Fibroblast of lung (primary cell): ENCODE results near the gene YBX1.

ENCODE experiments used
- CTCF ChIP-seq, 2 donors: IDR thresholded peaks in 1 of 2; conservative IDR thresholded peaks in 1 of 2; 1 replicate in 1 of 2; 2 replicates in 1 of 2; pipeline ENCODE4 v1.5.1; 2011 to 2012; ENCODE audit warnings: low read length in 2 of 2, control low read depth in 1 of 2, inconsistent platforms in 1 of 2, low read depth in 1 of 2, mild to moderate bottlenecking in 1 of 2
- EZH2 ChIP-seq: IDR thresholded peaks from 2 replicates; pipeline ENCODE4 v1.5.1; 2012; ENCODE audit warnings: low read length, control low read depth, mild to moderate bottlenecking; ENCODE audit errors: missing control alignments

GRCh38 chr1:42684139-42684538, 1.9 kb downstream of the YBX1 start:
- TF ChIP-seq CTCF (conservative IDR thresholded peaks at IDR 0.05 in 1 of 2, IDR thresholded peaks at IDR 0.05 in 1 of 2; ENCODE audit: low read depth in 1 of 2, low read length in 2 of 2) (no peak), EZH2 (no peak)
